Loucy (cell line): ENCODE data around the gene WFIKKN1.

ENCODE experiments used
- H2AFZ ChIP-seq: fragments of 200-600 bp; sonication (generic); 2 replicates; pipeline ENCODE4 v1.6.0; 2016; ENCODE audit warnings: antibody characterized with exemption, mild to moderate bottlenecking, low read length, moderate library complexity
- H3F3A ChIP-seq: fragments of 200-600 bp; 2 replicates; pipeline ENCODE4 v1.6.0; 2016; ENCODE audit warnings: antibody characterized with exemption, low read depth, mild to moderate bottlenecking
- H3K27me3 ChIP-seq: fragments of 200-600 bp; sonication (generic); 2 replicates; pipeline ENCODE4 v1.6.1; 2014; ENCODE audit warnings: low read length, mild to moderate bottlenecking; ENCODE audit not compliant: insufficient read depth, poor library complexity, severe bottlenecking
- H3K36me3 ChIP-seq: fragments of 200-600 bp; sonication (generic); 2 replicates; pipeline ENCODE4 v1.6.1; 2016; ENCODE audit warnings: low read length; ENCODE audit not compliant: insufficient read depth
- H3K4me1 ChIP-seq: fragments of 200-600 bp; sonication (generic); 2 replicates; pipeline ENCODE4 v1.5.1; 2014; ENCODE audit warnings: low read length, mild to moderate bottlenecking; ENCODE audit not compliant: insufficient read depth, poor library complexity, severe bottlenecking
- H3K4me2 ChIP-seq: fragments of 200-600 bp; sonication (generic); 2 replicates; pipeline ENCODE4 v1.6.0; 2014; ENCODE audit warnings: antibody characterized with exemption, low read length, low read depth, mild to moderate bottlenecking; ENCODE audit not compliant: poor library complexity, severe bottlenecking
- H3K4me3 ChIP-seq: fragments of 200-600 bp; sonication (generic); 2 replicates; pipeline ENCODE4 v1.5.1; 2014; ENCODE audit warnings: low read length, mild to moderate bottlenecking, mixed read lengths; ENCODE audit not compliant: poor library complexity, severe bottlenecking
- H3K79me2 ChIP-seq: fragments of 200-600 bp; sonication (generic); 2 replicates; pipeline ENCODE4 v1.6.1; 2014; ENCODE audit warnings: low read length; ENCODE audit not compliant: insufficient read depth
- H3K9ac ChIP-seq: fragments of 200-600 bp; sonication (generic); 2 replicates; pipeline ENCODE4 v1.6.0; 2014; ENCODE audit warnings: mild to moderate bottlenecking, low read depth, low read length, moderate library complexity; ENCODE audit not compliant: poor library complexity, severe bottlenecking
- H3K9me2 ChIP-seq: fragments of 200-600 bp; sonication (generic); replicated peaks from 2 replicates; pipeline ENCODE4 v1.6.1; 2016; ENCODE audit warnings: low read depth, low read length, mixed read lengths
- H3K9me3 ChIP-seq: fragments of 200-600 bp; sonication (generic); 2 replicates; pipeline ENCODE4 v1.6.1; 2014; ENCODE audit warnings: mild to moderate bottlenecking, antibody characterized with exemption, low read length, low read depth; ENCODE audit not compliant: insufficient read depth
- H4K20me1 ChIP-seq: fragments of 200-600 bp; sonication (generic); 2 replicates; pipeline ENCODE4 v1.6.0; 2014; ENCODE audit warnings: antibody characterized with exemption, low read length, mild to moderate bottlenecking; ENCODE audit not compliant: insufficient read depth, poor library complexity, severe bottlenecking
- EZH2phosphoT487 ChIP-seq: fragments of 200-600 bp; IDR thresholded peaks from 2 replicates; pipeline ENCODE4 v1.6.1; 2018; ENCODE audit warnings: antibody characterized with exemption, mild to moderate bottlenecking, moderate library complexity, borderline replicate concordance
- TF ChIP-seq, protein P1 (sequence below): fragments of 200-600 bp; sonication (generic); conservative IDR thresholded peaks from 2 replicates; pipeline ENCODE4 v1.5.1; 2014; ENCODE audit warnings: mild to moderate bottlenecking, antibody characterized with exemption, low read length

Gene WFIKKN1

GRCh38 chr16:651844-652243, 21.1 kb downstream of the WFIKKN1 start:
- no peak overlapping the region for H3K4me2 ChIP-seq
- TF ChIP-seq EZH2phosphoT487, result no peak
- TF ChIP-seq, protein P1, sequence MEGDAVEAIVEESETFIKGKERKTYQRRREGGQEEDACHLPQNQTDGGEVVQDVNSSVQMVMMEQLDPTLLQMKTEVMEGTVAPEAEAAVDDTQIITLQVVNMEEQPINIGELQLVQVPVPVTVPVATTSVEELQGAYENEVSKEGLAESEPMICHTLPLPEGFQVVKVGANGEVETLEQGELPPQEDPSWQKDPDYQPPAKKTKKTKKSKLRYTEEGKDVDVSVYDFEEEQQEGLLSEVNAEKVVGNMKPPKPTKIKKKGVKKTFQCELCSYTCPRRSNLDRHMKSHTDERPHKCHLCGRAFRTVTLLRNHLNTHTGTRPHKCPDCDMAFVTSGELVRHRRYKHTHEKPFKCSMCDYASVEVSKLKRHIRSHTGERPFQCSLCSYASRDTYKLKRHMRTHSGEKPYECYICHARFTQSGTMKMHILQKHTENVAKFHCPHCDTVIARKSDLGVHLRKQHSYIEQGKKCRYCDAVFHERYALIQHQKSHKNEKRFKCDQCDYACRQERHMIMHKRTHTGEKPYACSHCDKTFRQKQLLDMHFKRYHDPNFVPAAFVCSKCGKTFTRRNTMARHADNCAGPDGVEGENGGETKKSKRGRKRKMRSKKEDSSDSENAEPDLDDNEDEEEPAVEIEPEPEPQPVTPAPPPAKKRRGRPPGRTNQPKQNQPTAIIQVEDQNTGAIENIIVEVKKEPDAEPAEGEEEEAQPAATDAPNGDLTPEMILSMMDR, result no peak
- H3K9me2 ChIP-seq, result no peaks in the 10 kb centered on the region
- no peaks in the 10 kb centered on the region for H4K20me1 ChIP-seq
- no peaks in the 10 kb centered on the region for H3K9me3 ChIP-seq
- H3K79me2 ChIP-seq, result 0 out of 2 replicates have a peak, but pooled peaks cover 3% of the 10 kb centered on the region
- no peaks in the 10 kb centered on the region for H3F3A ChIP-seq
- no peaks in the 10 kb centered on the region for H3K4me1 ChIP-seq
- no peak overlapping the region for H3K9ac ChIP-seq
- no peaks in the 10 kb centered on the region for H3K36me3 ChIP-seq
- H2AFZ ChIP-seq, result no peak overlapping the region
- H3K4me3 ChIP-seq, result no peak overlapping the region
- no peaks in the 10 kb centered on the region for H3K27me3 ChIP-seq

GRCh38 chr16:652454-653305, 21.9 kb downstream of the WFIKKN1 start:
- Histone ChIP-seq H3F3A (no peaks in the 10 kb centered on the region), H3K79me2 (0 out of 2 replicates have a peak, but pooled peaks cover 3% of the 10 kb centered on the region), H2AFZ (no peak overlapping the region), H3K4me1 (no peaks in the 10 kb centered on the region), H3K9ac (no peak overlapping the region), H3K9me3 (no peaks in the 10 kb centered on the region), H3K36me3 (no peaks in the 10 kb centered on the region), H3K4me2 (no peak overlapping the region), H3K9me2 (no peaks in the 10 kb centered on the region), H3K4me3 (no peak overlapping the region), H3K27me3 (no peaks in the 10 kb centered on the region), H4K20me1 (no peaks in the 10 kb centered on the region)
- no peak for TF ChIP-seq EZH2phosphoT487
- TF ChIP-seq, protein P1, result no peak

DNA sequence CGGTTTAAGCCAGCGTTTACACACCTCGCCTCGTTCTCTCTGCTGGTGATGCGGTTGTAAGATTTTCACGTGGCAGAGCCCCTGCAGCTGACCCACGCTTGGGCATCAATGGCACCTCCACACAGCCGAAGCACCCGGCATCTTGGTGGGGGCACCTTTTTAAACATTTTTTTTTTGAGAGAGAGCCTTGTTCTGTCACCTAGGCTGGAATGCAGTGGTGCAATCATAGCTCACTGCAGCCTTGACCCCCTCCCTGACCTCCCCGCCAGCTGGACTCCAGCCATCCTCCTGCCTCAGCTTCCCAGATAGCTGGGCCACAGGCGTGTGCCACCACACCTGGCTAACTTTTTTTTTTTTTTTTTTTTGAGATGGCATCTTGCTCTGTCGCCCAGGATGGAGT, 23.2 kb downstream of the WFIKKN1 start:
- Histone ChIP-seq H3K4me3 (no peak overlapping the region), H2AFZ (no peak overlapping the region), H3F3A (no peaks in the 10 kb centered on the region), H3K36me3 (no peaks in the 10 kb centered on the region), H3K4me2 (no peak overlapping the region), H4K20me1 (no peaks in the 10 kb centered on the region), H3K4me1 (no peaks in the 10 kb centered on the region), H3K9me2 (no peaks in the 10 kb centered on the region), H3K9me3 (no peaks in the 10 kb centered on the region), H3K27me3 (no peaks in the 10 kb centered on the region), H3K9ac (no peak overlapping the region), H3K79me2 (no peaks in the 10 kb centered on the region)
- no peak for TF ChIP-seq EZH2phosphoT487
- TF ChIP-seq, protein P1, result no peak
